K562 (cell line): ENCODE results near the gene USP26. TPM values are rescaled to one million over a fixed set of nuclear protein-coding genes. Genes with fewer than 3 reads are reported as not detected.

Experiments
- ATAC-seq: fragments of 200-7000 bp; cut with Tn5 transposase; 3 replicates; pipeline ENCODE4 v1.9.1; 2020; ENCODE audit warnings: moderate library complexity
- BruUV-seq: library from RNA; stranded (reverse); fragments of 400-500 nt; replicated peaks from 2 replicates; lab custom pipeline; 2021; lab: Mats Ljungman, UMichigan
- CTCF ChIA-PET: fragments of 300-600 bp; formaldehyde crosslinking; extraction: SDS; loops from one replicate; lab custom pipeline; 2021; ENCODE audit warnings: low intra/inter-chr PET ratio; lab: Yijun Ruan, JAX
- POLR2A ChIA-PET: fragments of 300-600, 350-650 bp; sonication (Branson Sonifier 250); formaldehyde crosslinking; extraction: SDS; loops from one replicate; lab custom pipeline; 2021; ENCODE audit warnings: antibody characterized with exemption, inconsistent platforms; lab: Yijun Ruan, JAX
- DNase-seq, 4 experiments: peaks; one replicate each; pipeline versions ENCODE4 v3.0.0 to v3.0.0-alpha.2; 2011 to 2018; ENCODE audit warnings: low spot score in 3 of 4, mixed read lengths in 3 of 4; ENCODE audit errors: extremely low read depth in 1 of 4
- FAIRE-seq: peaks from 2 replicates; lab custom pipeline; 2011; peaks lifted over from hg19 to GRCh38; lab: Jason Lieb, UNC
- H2AFZ ChIP-seq: 2 replicates; pipeline ENCODE4 v1.6.0; 2011; ENCODE audit warnings: low read depth, low read length, control low read depth, inconsistent platforms
- H3K27ac ChIP-seq: fragments of 200-600 bp; 3 replicates; pipeline ENCODE4 v1.8.0; 2011; ENCODE audit warnings: low read depth, mild to moderate bottlenecking, control low read depth, inconsistent platforms, low read length, moderate library complexity, mixed read lengths; ENCODE audit errors: extremely low read depth
- H3K27me3 ChIP-seq, 2 experiments: fragments of 300-600 bp in 1 of 2; 2 replicates in 1 of 2; 3 replicates in 1 of 2; pipeline versions ENCODE4 v1.6.0 to v1.8.0; 2011; ENCODE audit warnings: inconsistent platforms in 2 of 2, low read length in 2 of 2, mild to moderate bottlenecking in 1 of 2, mixed read lengths in 1 of 2, moderate library complexity in 1 of 2; ENCODE audit not compliant: control insufficient read depth in 2 of 2, insufficient read depth in 2 of 2
- H3K36me3 ChIP-seq: fragments of 300-600 bp; 3 replicates; pipeline ENCODE4 v1.8.0; 2011; ENCODE audit warnings: mild to moderate bottlenecking, low read length, inconsistent platforms; ENCODE audit not compliant: control insufficient read depth, insufficient read depth
- H3K4me1 ChIP-seq, 2 experiments: fragments of 200-600 bp in 1 of 2; replicated peaks in 1 of 2; 2 replicates in 1 of 2; 3 replicates in 1 of 2; pipeline versions ENCODE4 v1.5.1 to v1.8.0; 2011; ENCODE audit warnings: inconsistent platforms in 2 of 2, low read length in 2 of 2, mild to moderate bottlenecking in 1 of 2, mixed read lengths in 1 of 2, moderate library complexity in 1 of 2; ENCODE audit not compliant: control insufficient read depth in 2 of 2, insufficient read depth in 2 of 2
- H3K4me2 ChIP-seq: 2 replicates; pipeline ENCODE4 v1.6.1; 2011; ENCODE audit warnings: low read length, control low read depth, inconsistent platforms, mixed read lengths; ENCODE audit not compliant: insufficient read depth
- H3K4me3 ChIP-seq: fragments of 200-600 bp; sonication (generic), shearing (Covaris generic); 2 replicates; pipeline ENCODE4 v1.5.1; 2016; ENCODE audit warnings: control low read depth, inconsistent platforms
- H3K79me2 ChIP-seq: fragments of 200-600 bp; 3 replicates; pipeline ENCODE4 v1.8.0; 2011; ENCODE audit warnings: low read length, inconsistent platforms; ENCODE audit not compliant: control insufficient read depth, insufficient read depth
- H3K9ac ChIP-seq, 2 experiments: 2 replicates each; pipeline versions ENCODE4 v1.6.0 to v1.6.1; 2011; ENCODE audit warnings: low read depth in 2 of 2, low read length in 2 of 2, control low read depth in 1 of 2, inconsistent platforms in 1 of 2, mild to moderate bottlenecking in 1 of 2, mixed read lengths in 1 of 2; ENCODE audit not compliant: insufficient read depth in 1 of 2
- H3K9me1 ChIP-seq: one replicate; pipeline ENCODE4 v1.6.0; 2011; ENCODE audit warnings: inconsistent platforms, mild to moderate bottlenecking, low read length, moderate library complexity; ENCODE audit not compliant: control insufficient read depth, insufficient read depth
- H3K9me3 ChIP-seq: replicated peaks from 2 replicates; pipeline ENCODE4 v1.5.1; 2011; ENCODE audit warnings: low read depth, low read length, inconsistent platforms; ENCODE audit not compliant: control insufficient read depth, insufficient read depth
- H4K20me1 ChIP-seq: replicated peaks from 2 replicates; pipeline ENCODE4 v1.6.1; 2011; ENCODE audit warnings: low read length, inconsistent platforms, mixed read lengths; ENCODE audit not compliant: control insufficient read depth, insufficient read depth
- ATF1 ChIP-seq, 2 experiments: fragments of 450-650 bp in 1 of 2; IDR thresholded peaks; 2 replicates each; pipeline ENCODE4 v1.6.1; 2016; ENCODE audit warnings: missing compliant biosample characterization in 1 of 2, missing genetic modification characterization in 1 of 2
- BHLHE40 ChIP-seq: IDR thresholded peaks from 2 replicates; pipeline ENCODE4 v1.6.1; 2011; ENCODE audit warnings: low read length, improper control_type of control experiment
- CXXC5 ChIP-seq: fragments of 250-450 bp; sonication (Bioruptor Pico); IDR thresholded peaks from 2 replicates; pipeline ENCODE4 v1.8.0; 2022; ENCODE audit warnings: inconsistent platforms, mild to moderate bottlenecking, moderate library complexity
- DMBX1 ChIP-seq: fragments of 250-450 bp; sonication (Bioruptor Pico); IDR thresholded peaks from 2 replicates; pipeline ENCODE4 v1.8.0; 2022; ENCODE audit warnings: inconsistent platforms, mild to moderate bottlenecking, moderate library complexity, borderline replicate concordance
- EP400 ChIP-seq: fragments of 450-650 bp; IDR thresholded peaks from 2 replicates; pipeline ENCODE4 v1.6.1; 2017; ENCODE audit warnings: antibody characterized with exemption, mild to moderate bottlenecking, moderate library complexity
- ESRRB ChIP-seq: fragments of 250-450 bp; sonication (Bioruptor Pico); IDR thresholded peaks from 2 replicates; pipeline ENCODE4 v1.5.0; 2020; ENCODE audit warnings: mild to moderate bottlenecking, moderate library complexity, borderline replicate concordance
- FOXA1 ChIP-seq: fragments of 450-650 bp; IDR thresholded peaks from 2 replicates; pipeline ENCODE4 v1.6.1; 2016; ENCODE audit warnings: mild to moderate bottlenecking, borderline replicate concordance
- HNRNPL ChIP-seq: fragments of 200-400 bp; formaldehyde crosslinking; IDR thresholded peaks from 2 replicates; pipeline ENCODE4 v1.6.1; 2017; ENCODE audit warnings: low read depth, mild to moderate bottlenecking, low read length
- MCM7 ChIP-seq, 2 experiments: fragments of 450-650 bp; IDR thresholded peaks; 2 replicates each; pipeline ENCODE4 v1.6.1; 2016 to 2018
- NR3C1 ChIP-seq: sonication (generic); formaldehyde crosslinking; IDR thresholded peaks from 2 replicates; pipeline ENCODE4 v1.8.1; 2022; ENCODE audit warnings: missing genetic modification reagents
- POLR3A ChIP-seq: IDR thresholded peaks from 2 replicates; pipeline ENCODE4 v1.6.1; 2011; ENCODE audit warnings: borderline replicate concordance, mild to moderate bottlenecking, moderate library complexity; ENCODE audit not compliant: insufficient read length, insufficient read depth; ENCODE audit errors: extremely low read depth
- SREBF2 ChIP-seq: sonication (generic); formaldehyde crosslinking; IDR thresholded peaks from 2 replicates; pipeline ENCODE4 v1.4.0; 2020; ENCODE audit warnings: mild to moderate bottlenecking, missing genetic modification reagents
- ZBTB17 ChIP-seq: fragments of 450-650 bp; formaldehyde crosslinking; IDR thresholded peaks from 2 replicates; pipeline ENCODE4 v1.4.0; 2020; ENCODE audit warnings: mild to moderate bottlenecking
- ZFP36 ChIP-seq: fragments of 150-350 bp; IDR thresholded peaks from 2 replicates; pipeline ENCODE4 v1.6.1; 2018; ENCODE audit warnings: low read length, low read depth; ENCODE audit not compliant: partially characterized antibody
- ZFPM2 ChIP-seq: fragments of 250-450 bp; sonication (Bioruptor Pico); IDR thresholded peaks from 2 replicates; pipeline ENCODE4 v1.5.1; 2022; ENCODE audit warnings: mild to moderate bottlenecking
- ZNF184 ChIP-seq: sonication (generic); formaldehyde crosslinking; IDR thresholded peaks from 2 replicates; pipeline ENCODE4 v1.5.0; 2020; ENCODE audit warnings: missing genetic modification reagents
- ZNF280B ChIP-seq: fragments of 250-450 bp; sonication (Bioruptor Pico); IDR thresholded peaks from 2 replicates; pipeline ENCODE4 v1.5.1; 2021; ENCODE audit warnings: mild to moderate bottlenecking
- WGBS: fragments of 100-300 bp; shearing (Covaris generic); methylation state at CpG from one replicate; pipeline ENCODE4 v1.1.6; 2016; ENCODE audit warnings: low coverage, mixed read lengths; ENCODE audit not compliant: insufficient coverage; ENCODE audit errors: missing lambda C conversion rate; 5-methylcytosine and 5-hydroxymethylcytosine counted together
- in situ Hi-C: fragments of 300-500 bp; cut with MboI; formaldehyde crosslinking; loops from 4 replicates; pipeline ENCODE4 v1.15.0; 2018; ENCODE audit warnings: inconsistent platforms, mixed read lengths
- intact Hi-C: fragments of 100-400 bp; cut with micrococcal nuclease; formaldehyde crosslinking; loops from 2 replicates; pipeline ENCODE4 v1.14.2; 2022
- polyA plus RNA-seq, 8 experiments: library from polyadenylated mRNA; depleted of rRNA in 4 of 8; stranded (reverse) in 5 of 8; unstranded in 3 of 8; fragments of >200 nt; fragmentation: Nextera tagmentation in 2 of 8; fragmentation: Illumina TruSeq in 1 of 8; extraction: Ambion mirVana in 2 of 8; extraction: Trizol in 1 of 8; gene quantifications; 2 replicates each; pipeline versions ENCODE4 v1.2.1 to v1.2.3, GENCODE V29; 2011 to 2014; ENCODE audit warnings: inconsistent platforms in 1 of 8, missing spikeins in 1 of 8
- total RNA-seq, 7 experiments: library from RNA; depleted of rRNA in 6 of 7; stranded (reverse); fragments of >200 nt in 6 of 7; fragmentation: Illumina TruSeq in 2 of 7; extraction: Trizol in 2 of 7; gene quantifications; 2 replicates each; pipeline versions ENCODE4 v1.2.1 to v1.2.3, GENCODE V29; 2011 to 2021; ENCODE audit warnings: low replicate concordance in 1 of 7

USP26 gene
- total and polyA plus RNA-seq, 9 of the 15 experiments (the other 6 are each of a cell fraction or from before 2014, with no cell fraction given) = 0.06 to 0.84 (median 0.20) TPM; not detected in 2

GRCh38 chrX:133056341-133056740 is 40.6 kb downstream of the USP26 start:
- in situ Hi-C loops = no loop called here
- FAIRE-seq = no peak

More at GRCh38 chrX:133056341-133056740, 40.6 kb downstream of the USP26 start:
- ChIA-PET POLR2A (interaction anchor here (0.6 to 1.0 kb wide), 2 partner anchors 10 to 280 kb away, joined by 3 read pairs; no protein-coding TSS in a partner anchor), CTCF (no interaction called here)
- TF ChIP-seq ZBTB17 (no peak), DMBX1 (CRISPR knock-in tag) (no peak), BHLHE40 (no peak), ESRRB (CRISPR knock-in tag) (no peak), FOXA1 (no peak), ZFP36 (no peak), CXXC5 (CRISPR knock-in tag) (no peak), EP400 (no peak), ATF1 (CRISPR knock-in tag; IDR thresholded peaks at IDR 0.05) (no peak), ATF1 (tag; IDR thresholded peaks at IDR 0.05) (no peak), ZFPM2 (no peak), NR3C1 (CRISPR knock-in tag) (no peak), SREBF2 (CRISPR knock-in tag) (no peak), HNRNPL (no peak), POLR3A (no peak), ZNF280B (CRISPR knock-in tag) (no peak), MCM7 (IDR thresholded peaks at IDR 0.05) (no peak), ZNF184 (no peak)
- Histone ChIP-seq H3K79me2 (no peaks in the 10 kb centered on the region), H3K4me1 (no peaks in the 10 kb centered on the region), H3K9ac (no peak overlapping the region), H3K4me3 (no peak overlapping the region), H3K27ac (no peak overlapping the region), H3K9me3 (no peaks in the 10 kb centered on the region), H3K4me2 (no peak overlapping the region), H2AFZ (no peak overlapping the region), H4K20me1 (no peaks in the 10 kb centered on the region), H3K36me3 (no peaks in the 10 kb centered on the region), H3K27me3 (no peaks in the 10 kb centered on the region), H3K9me1 (no peaks in the 10 kb centered on the region)
- WGBS = 18% methylated on average over 1 of the region's 1 CpG
- no peak for ATAC-seq
- intact Hi-C loops = no loop called here
- DNase-seq = no peak
- BruUV-seq = no TSS peak
